ENCODE measurements around the gene PHKB. TPM values are rescaled to one million over a fixed set of nuclear protein-coding genes. Genes with fewer than 3 reads are reported as not detected.

The PHKB gene
- total and polyA plus RNA-seq, 2 donors (not counting 1 experiment from before 2014, with no cell fraction given), result 79.0 to 103 TPM

DNA sequence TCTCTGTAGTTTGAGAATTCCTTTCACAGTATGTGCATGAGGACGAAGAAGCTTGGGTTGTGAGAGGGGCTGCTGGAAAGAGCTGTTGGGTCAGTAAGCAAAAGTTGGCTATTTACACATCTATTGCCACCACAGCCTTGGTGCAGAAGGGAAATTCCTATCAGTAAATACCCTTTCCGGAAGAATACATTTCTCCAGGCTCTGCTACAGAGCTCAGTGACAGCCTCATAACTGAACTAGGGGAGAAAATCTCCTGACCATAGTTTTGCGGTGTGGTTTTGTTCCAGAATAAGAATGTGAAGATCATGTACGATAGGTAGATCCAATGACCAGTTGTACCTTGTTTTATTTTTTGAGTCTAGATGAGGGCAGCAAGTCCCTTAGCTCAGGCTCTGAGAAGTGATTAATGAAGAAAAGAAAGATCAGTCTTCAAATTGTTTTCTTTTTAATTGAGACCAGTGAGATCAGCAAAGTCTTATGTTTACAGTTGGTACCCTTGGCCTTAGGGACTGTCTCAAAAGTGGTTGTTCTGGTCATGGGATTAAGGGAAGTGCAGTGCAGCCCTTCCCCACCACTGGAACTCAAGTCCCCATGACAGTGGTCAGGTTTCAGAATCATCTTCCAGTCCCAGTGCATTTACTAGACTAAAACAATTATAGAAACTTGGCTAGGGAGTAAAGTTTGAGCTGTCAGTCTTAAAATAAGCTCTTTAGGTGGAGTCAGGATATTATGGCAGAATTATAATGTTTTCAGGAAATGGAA, 123.5 kb downstream of the PHKB start:
- H3K79me2 ChIP-seq (ENCODE audit: control insufficient read depth, insufficient read depth, low read length), result no peaks in the 10 kb centered on the region
- H3K27ac ChIP-seq (ENCODE audit: insufficient read depth, low read length), result no peak overlapping the region
- H3K9me3 ChIP-seq (ENCODE audit: control insufficient read depth, insufficient read depth, low read depth, low read length), result no peaks in the 10 kb centered on the region
- no peak overlapping the region for H3K4me2 ChIP-seq (ENCODE audit: extremely low read depth, insufficient read depth, low read length)
- no peaks in the 10 kb centered on the region for H4K20me1 ChIP-seq (ENCODE audit: control insufficient read depth, extremely low read depth, insufficient read depth, low read length)
- H3K9ac ChIP-seq (ENCODE audit: insufficient read depth, low read length), result no peak overlapping the region
- no peaks in the 10 kb centered on the region for H3K4me1 ChIP-seq (ENCODE audit: control insufficient read depth, extremely low read depth, insufficient read depth, low read length)
- H2AFZ ChIP-seq (ENCODE audit: low read length), result no peak overlapping the region
- H3K27me3 ChIP-seq (ENCODE audit: control insufficient read depth, insufficient read depth, low read length), result no peaks in the 10 kb centered on the region
- no peak overlapping the region for H3K4me3 ChIP-seq (replicated peaks in 1 of 4; ENCODE audit: control extremely low read depth in 1 of 4, insufficient read depth in 1 of 4, low read depth in 3 of 4, low read length in 4 of 4)
- no peak for DNase-seq (ENCODE audit: low read depth in 2 of 2)
- TF ChIP-seq EZH2 (IDR thresholded peaks at IDR 0.05; ENCODE audit: low read length, missing control alignments), result no peak
- TF ChIP-seq, protein P1, sequence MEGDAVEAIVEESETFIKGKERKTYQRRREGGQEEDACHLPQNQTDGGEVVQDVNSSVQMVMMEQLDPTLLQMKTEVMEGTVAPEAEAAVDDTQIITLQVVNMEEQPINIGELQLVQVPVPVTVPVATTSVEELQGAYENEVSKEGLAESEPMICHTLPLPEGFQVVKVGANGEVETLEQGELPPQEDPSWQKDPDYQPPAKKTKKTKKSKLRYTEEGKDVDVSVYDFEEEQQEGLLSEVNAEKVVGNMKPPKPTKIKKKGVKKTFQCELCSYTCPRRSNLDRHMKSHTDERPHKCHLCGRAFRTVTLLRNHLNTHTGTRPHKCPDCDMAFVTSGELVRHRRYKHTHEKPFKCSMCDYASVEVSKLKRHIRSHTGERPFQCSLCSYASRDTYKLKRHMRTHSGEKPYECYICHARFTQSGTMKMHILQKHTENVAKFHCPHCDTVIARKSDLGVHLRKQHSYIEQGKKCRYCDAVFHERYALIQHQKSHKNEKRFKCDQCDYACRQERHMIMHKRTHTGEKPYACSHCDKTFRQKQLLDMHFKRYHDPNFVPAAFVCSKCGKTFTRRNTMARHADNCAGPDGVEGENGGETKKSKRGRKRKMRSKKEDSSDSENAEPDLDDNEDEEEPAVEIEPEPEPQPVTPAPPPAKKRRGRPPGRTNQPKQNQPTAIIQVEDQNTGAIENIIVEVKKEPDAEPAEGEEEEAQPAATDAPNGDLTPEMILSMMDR (conservative IDR thresholded peaks at IDR 0.05 in 1 of 2, IDR thresholded peaks at IDR 0.05 in 1 of 2; ENCODE audit: low read depth in 1 of 2, low read length in 2 of 2), result no peak
- H3K36me3 ChIP-seq (ENCODE audit: control insufficient read depth, insufficient read depth, low read length), result no peaks in the 10 kb centered on the region

DNA sequence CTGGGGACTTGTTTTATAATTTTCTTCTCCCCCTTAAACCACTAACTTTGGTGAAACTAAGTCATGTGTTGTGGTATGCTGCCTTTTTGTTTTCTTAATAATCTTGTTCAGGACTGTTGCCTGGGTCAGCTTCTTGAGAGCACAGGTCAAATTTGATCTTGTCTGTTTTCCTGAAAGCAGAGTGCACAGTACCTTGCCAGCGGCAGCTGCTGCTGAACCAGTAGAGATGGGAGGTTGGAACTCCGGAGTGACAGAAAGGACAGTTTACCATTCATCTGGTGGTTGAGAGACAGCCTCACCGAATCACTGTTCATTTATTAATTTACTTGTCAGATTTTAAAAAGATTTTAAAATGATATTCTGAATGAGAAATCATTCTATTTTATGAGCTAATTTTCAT, 125.0 kb downstream of the PHKB start:
- Histone ChIP-seq H3K4me1 (ENCODE audit: control insufficient read depth, extremely low read depth, insufficient read depth, low read length) (no peaks in the 10 kb centered on the region), H3K9me3 (ENCODE audit: control insufficient read depth, insufficient read depth, low read depth, low read length) (no peaks in the 10 kb centered on the region), H3K9ac (ENCODE audit: insufficient read depth, low read length) (no peak overlapping the region), H4K20me1 (ENCODE audit: control insufficient read depth, extremely low read depth, insufficient read depth, low read length) (no peaks in the 10 kb centered on the region), H2AFZ (ENCODE audit: low read length) (no peak overlapping the region), H3K36me3 (ENCODE audit: control insufficient read depth, insufficient read depth, low read length) (peaks cover 3% of the 10 kb centered on the region), H3K79me2 (ENCODE audit: control insufficient read depth, insufficient read depth, low read length) (no peaks in the 10 kb centered on the region), H3K4me3 (replicated peaks in 1 of 4; ENCODE audit: control extremely low read depth in 1 of 4, insufficient read depth in 1 of 4, low read depth in 3 of 4, low read length in 4 of 4) (no peak overlapping the region), H3K27me3 (ENCODE audit: control insufficient read depth, insufficient read depth, low read length) (no peaks in the 10 kb centered on the region), H3K4me2 (ENCODE audit: extremely low read depth, insufficient read depth, low read length) (no peak overlapping the region), H3K27ac (ENCODE audit: insufficient read depth, low read length) (no peak overlapping the region)
- TF ChIP-seq, protein P1 (conservative IDR thresholded peaks at IDR 0.05 in 1 of 2, IDR thresholded peaks at IDR 0.05 in 1 of 2; ENCODE audit: low read depth in 1 of 2, low read length in 2 of 2), result no peak
- no peak for TF ChIP-seq EZH2 (IDR thresholded peaks at IDR 0.05; ENCODE audit: low read length, missing control alignments)
- DNase-seq (ENCODE audit: low read depth in 2 of 2), result no peak

DNA sequence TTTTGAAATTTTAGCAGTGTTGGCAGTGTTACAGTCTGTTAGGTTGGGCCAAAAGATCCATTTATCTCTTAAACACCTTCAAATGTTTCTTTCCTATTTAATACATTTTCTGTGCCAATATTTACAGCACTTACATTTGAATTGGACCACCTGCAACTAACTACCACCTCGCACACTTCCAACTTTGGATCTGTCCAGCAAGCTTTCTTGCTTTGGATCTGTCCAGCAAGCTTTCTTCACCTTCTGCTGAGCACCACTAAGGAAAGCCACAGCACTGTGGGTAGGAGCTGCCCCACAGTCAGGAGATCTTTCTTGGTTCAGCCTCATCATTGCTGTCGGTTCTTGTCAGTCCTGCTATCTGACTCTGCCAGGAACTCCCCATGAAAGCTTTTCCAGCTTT, 129.3 kb downstream of the PHKB start:
- Histone ChIP-seq H3K27ac (ENCODE audit: insufficient read depth, low read length) (no peak overlapping the region), H3K9ac (ENCODE audit: insufficient read depth, low read length) (no peak overlapping the region), H3K27me3 (ENCODE audit: control insufficient read depth, insufficient read depth, low read length) (no peaks in the 10 kb centered on the region), H3K9me3 (ENCODE audit: control insufficient read depth, insufficient read depth, low read depth, low read length) (no peaks in the 10 kb centered on the region), H3K36me3 (ENCODE audit: control insufficient read depth, insufficient read depth, low read length) (peaks cover 3% of the 10 kb centered on the region), H3K4me1 (ENCODE audit: control insufficient read depth, extremely low read depth, insufficient read depth, low read length) (no peaks in the 10 kb centered on the region), H3K79me2 (ENCODE audit: control insufficient read depth, insufficient read depth, low read length) (no peaks in the 10 kb centered on the region), H2AFZ (ENCODE audit: low read length) (no peak overlapping the region), H3K4me2 (ENCODE audit: extremely low read depth, insufficient read depth, low read length) (no peak overlapping the region), H3K4me3 (replicated peaks in 1 of 4; ENCODE audit: control extremely low read depth in 1 of 4, insufficient read depth in 1 of 4, low read depth in 3 of 4, low read length in 4 of 4) (no peak overlapping the region), H4K20me1 (ENCODE audit: control insufficient read depth, extremely low read depth, insufficient read depth, low read length) (no peaks in the 10 kb centered on the region)
- no peak for TF ChIP-seq EZH2 (IDR thresholded peaks at IDR 0.05; ENCODE audit: low read length, missing control alignments)
- TF ChIP-seq, protein P1 (conservative IDR thresholded peaks at IDR 0.05 in 1 of 2, IDR thresholded peaks at IDR 0.05 in 1 of 2; ENCODE audit: low read depth in 1 of 2, low read length in 2 of 2), result no peak
- no peak for DNase-seq (ENCODE audit: low read depth in 2 of 2)
